H1 (cell line): ENCODE data around the gene MCCD1. TPM values are rescaled to one million over a fixed set of nuclear protein-coding genes. Genes with fewer than 3 reads are reported as not detected.

Experiments
- CTCF ChIA-PET: fragments of 300-600 bp; sonication (Branson Sonifier 250); formaldehyde crosslinking; loops from one replicate; lab custom pipeline; 2021; ENCODE audit not compliant: partially characterized antibody; lab: Charles Lee
- POLR2A ChIA-PET: fragments of 300-600 bp; sonication (Branson Sonifier 250); formaldehyde crosslinking; loops from one replicate; lab custom pipeline; 2021; ENCODE audit warnings: inconsistent platforms; ENCODE audit not compliant: partially characterized antibody; lab: Charles Lee
- DNase-seq, 2 experiments: peaks; one replicate each; pipeline versions ENCODE4 v3.0.0 to v3.0.0-alpha.2; 2010 to 2022; ENCODE audit warnings: low spot score in 2 of 2, low read depth in 1 of 2, mixed read lengths in 1 of 2
- FAIRE-seq: peaks from 2 replicates; lab custom pipeline; 2011; peaks lifted over from hg19 to GRCh38; lab: Jason Lieb, UNC
- H2AFZ ChIP-seq: 2 replicates; pipeline ENCODE4 v1.8.1; 2012; ENCODE audit warnings: low read length, inconsistent platforms
- H2AK5ac ChIP-seq: 2 replicates; pipeline ENCODE4 v1.6.1; 2013; ENCODE audit warnings: low read depth, low read length
- H2BK120ac ChIP-seq: replicated peaks from 2 replicates; pipeline ENCODE3; 2013; ENCODE audit warnings: low read depth, low read length, inconsistent platforms
- H2BK12ac ChIP-seq: 2 replicates; pipeline ENCODE4 v1.6.1; 2013; ENCODE audit warnings: low read depth, low read length
- H2BK15ac ChIP-seq: 2 replicates; pipeline ENCODE4 v1.6.1; 2013; ENCODE audit warnings: low read length
- H2BK20ac ChIP-seq: 2 replicates; pipeline ENCODE4 v1.6.1; 2013; ENCODE audit warnings: low read length
- H2BK5ac ChIP-seq: 2 replicates; pipeline ENCODE4 v1.6.1; 2013; ENCODE audit warnings: low read depth, low read length
- H3K14ac ChIP-seq: 2 replicates; pipeline ENCODE4 v1.6.1; 2013; ENCODE audit warnings: inconsistent platforms; ENCODE audit not compliant: insufficient read length
- H3K18ac ChIP-seq: 2 replicates; pipeline ENCODE4 v1.6.1; 2013; ENCODE audit warnings: low read length; ENCODE audit errors: extremely low read depth
- H3K23ac ChIP-seq: 2 replicates; pipeline ENCODE4 v1.6.1; 2013; ENCODE audit warnings: inconsistent platforms; ENCODE audit not compliant: insufficient read length
- H3K23me2 ChIP-seq: 2 replicates; pipeline ENCODE4 v1.6.1; 2013; ENCODE audit warnings: low read depth, low read length
- H3K27ac ChIP-seq: 2 replicates; pipeline ENCODE4 v1.6.1; 2011; ENCODE audit warnings: low read depth, low read length, inconsistent platforms
- H3K27me3 ChIP-seq, 4 experiments: replicated peaks in 1 of 4; 1 replicate in 1 of 4; 2 replicates in 3 of 4; pipeline versions ENCODE4 v1.6.1 to v1.8.1; 2011 to 2013; ENCODE audit warnings: low read length in 3 of 4, mild to moderate bottlenecking in 3 of 4, inconsistent platforms in 2 of 4, mixed read lengths in 2 of 4, moderate library complexity in 1 of 4; ENCODE audit not compliant: control insufficient read depth in 3 of 4, insufficient read depth in 3 of 4; ENCODE audit errors: extremely low read depth in 1 of 4
- H3K36me3 ChIP-seq, 4 experiments: 2 replicates each; pipeline versions ENCODE4 v1.6.1 to v1.8.1; 2011 to 2013; ENCODE audit warnings: mild to moderate bottlenecking in 4 of 4, low read length in 3 of 4, moderate library complexity in 2 of 4, control low read depth in 1 of 4, inconsistent platforms in 1 of 4; ENCODE audit not compliant: insufficient read depth in 4 of 4, control insufficient read depth in 2 of 4
- H3K4ac ChIP-seq: replicated peaks from 2 replicates; pipeline ENCODE3; 2013; ENCODE audit warnings: low read length, low read depth, mixed read lengths, inconsistent platforms; ENCODE audit not compliant: insufficient read length
- H3K4me1 ChIP-seq, 4 experiments: replicated peaks in 1 of 4; 1 replicate in 1 of 4; 2 replicates in 3 of 4; pipeline versions ENCODE4 v1.6.1 to v1.8.1; 2011 to 2013; ENCODE audit warnings: low read length in 3 of 4, inconsistent platforms in 2 of 4, mixed read lengths in 1 of 4; ENCODE audit not compliant: insufficient read depth in 4 of 4, control insufficient read depth in 3 of 4
- H3K4me2 ChIP-seq, 2 experiments: 2 replicates each; pipeline versions ENCODE4 v1.6.1 to v1.8.1; 2011 to 2013; ENCODE audit warnings: low read depth in 2 of 2, low read length in 2 of 2, control low read depth in 1 of 2, inconsistent platforms in 1 of 2, mild to moderate bottlenecking in 1 of 2; ENCODE audit not compliant: insufficient read depth in 1 of 2
- H3K4me3 ChIP-seq, 4 experiments: fragments of 200-600, 300-600 bp in 1 of 4; sonication (generic), shearing (Covaris generic), sonication (Bioruptor Twin) in 1 of 4; 2 replicates each; pipeline versions ENCODE4 v1.5.1 to v1.8.1; 2011 to 2016; ENCODE audit warnings: low read length in 4 of 4, low read depth in 3 of 4, control low read depth in 2 of 4, inconsistent platforms in 2 of 4, mild to moderate bottlenecking in 2 of 4, mixed read lengths in 1 of 4, moderate library complexity in 1 of 4; ENCODE audit not compliant: insufficient read depth in 2 of 4; ENCODE audit errors: extremely low read depth in 1 of 4
- H3K56ac ChIP-seq: replicated peaks from 2 replicates; pipeline ENCODE3; 2013; ENCODE audit warnings: low read depth, mild to moderate bottlenecking, mixed read lengths, low read length, inconsistent platforms; ENCODE audit not compliant: insufficient read length
- H3K79me1 ChIP-seq: 2 replicates; pipeline ENCODE4 v1.6.1; 2013; ENCODE audit warnings: low read depth, low read length, control low read depth
- H3K79me2 ChIP-seq, 2 experiments: 2 replicates each; pipeline versions ENCODE4 v1.6.1 to v1.8.1; 2012 to 2013; ENCODE audit warnings: low read length in 2 of 2, mild to moderate bottlenecking in 2 of 2, inconsistent platforms in 1 of 2; ENCODE audit not compliant: insufficient read depth in 2 of 2, control insufficient read depth in 1 of 2
- H3K9ac ChIP-seq, 4 experiments: replicated peaks in 1 of 4; 1 replicate in 1 of 4; 2 replicates in 3 of 4; pipeline versions ENCODE4 v1.6.1 to v1.8.1; 2011 to 2013; ENCODE audit warnings: low read depth in 3 of 4, low read length in 3 of 4, control low read depth in 2 of 4, mild to moderate bottlenecking in 2 of 4, moderate library complexity in 2 of 4, inconsistent platforms in 1 of 4; ENCODE audit errors: extremely low read depth in 1 of 4
- H3K9me3 ChIP-seq, 2 experiments: 2 replicates each; pipeline versions ENCODE4 v1.6.1 to v1.8.1; 2012 to 2013; ENCODE audit warnings: mild to moderate bottlenecking in 2 of 2, moderate library complexity in 2 of 2, control low read depth in 1 of 2, inconsistent platforms in 1 of 2, low read depth in 1 of 2, low read length in 1 of 2, mixed read lengths in 1 of 2; ENCODE audit not compliant: insufficient read depth in 2 of 2
- H4K20me1 ChIP-seq, 2 experiments: replicated peaks in 1 of 2; 2 replicates each; pipeline versions ENCODE3 to v1.8.1; 2011 to 2013; ENCODE audit warnings: inconsistent platforms in 2 of 2, low read length in 2 of 2, mild to moderate bottlenecking in 1 of 2; ENCODE audit not compliant: insufficient read depth in 2 of 2, control insufficient read depth in 1 of 2
- H4K5ac ChIP-seq: 2 replicates; pipeline ENCODE4 v1.6.1; 2013; ENCODE audit warnings: low read length, low read depth, mixed read lengths, inconsistent platforms; ENCODE audit not compliant: insufficient read length
- H4K8ac ChIP-seq: 2 replicates; pipeline ENCODE4 v1.8.0; 2013; ENCODE audit warnings: mild to moderate bottlenecking, moderate library complexity, low read length, inconsistent platforms; ENCODE audit not compliant: insufficient read depth; ENCODE audit errors: extremely low read depth
- H4K91ac ChIP-seq: replicated peaks from 2 replicates; pipeline ENCODE3; 2013; ENCODE audit warnings: low read length, mixed read lengths, inconsistent platforms; ENCODE audit not compliant: insufficient read length
- ASH2L ChIP-seq: fragments of 200-600, 300-600 bp; sonication (generic); IDR thresholded peaks from one replicate; pipeline ENCODE4 v1.7.1; 2017; ENCODE audit warnings: low read length
- GTF2F1 ChIP-seq: IDR thresholded peaks from 2 replicates; pipeline ENCODE4 v1.6.1; 2012; ENCODE audit warnings: low read depth, low read length, improper control_type of control experiment, borderline replicate concordance
- HDAC2 ChIP-seq, 2 experiments: fragments of 300-600 bp in 1 of 2; sonication (generic) in 1 of 2; IDR thresholded peaks; 2 replicates each; pipeline ENCODE4 v1.6.1; 2011 to 2012; ENCODE audit warnings: low read depth in 2 of 2, low read length in 2 of 2, mild to moderate bottlenecking in 2 of 2, moderate library complexity in 2 of 2, borderline replicate concordance in 1 of 2, inconsistent platforms in 1 of 2
- KDM4A ChIP-seq: IDR thresholded peaks from one replicate; pipeline ENCODE4 v1.7.1; 2012; ENCODE audit warnings: low read depth, mild to moderate bottlenecking, moderate library complexity, low read length, inconsistent platforms; ENCODE audit not compliant: severe bottlenecking
- KDM5A ChIP-seq: fragments of 200-600 bp; IDR thresholded peaks from 2 replicates; pipeline ENCODE4 v1.7.1; 2012; ENCODE audit warnings: mild to moderate bottlenecking, low read length, inconsistent platforms, mixed read lengths
- MAFK ChIP-seq: IDR thresholded peaks from 2 replicates; pipeline ENCODE4 v1.6.1; 2012; ENCODE audit warnings: low read depth, mild to moderate bottlenecking, improper control_type of control experiment, low read length
- NANOG ChIP-seq: IDR thresholded peaks from 2 replicates; pipeline ENCODE4 v1.6.1; 2011; ENCODE audit warnings: low read length, low read depth, mild to moderate bottlenecking, inconsistent platforms; ENCODE audit not compliant: insufficient read depth, poor library complexity, severe bottlenecking
- WGBS, 2 experiments: shearing (Covaris generic) in 1 of 2; methylation state at CpG; one replicate each; pipeline versions ENCODE4 v1.1.6 to v1.1.7; 2013 to 2015; ENCODE audit warnings: low lambda C conversion rate in 2 of 2, mixed read lengths in 2 of 2, inconsistent platforms in 1 of 2, low coverage in 1 of 2, missing lambda C conversion rate in 1 of 2; ENCODE audit not compliant: insufficient replicate concordance in 2 of 2, insufficient coverage in 1 of 2, insufficient read length in 1 of 2; ENCODE audit errors: extremely low coverage in 1 of 2, missing lambda C conversion rate in 1 of 2; 5-methylcytosine and 5-hydroxymethylcytosine counted together
- polyA plus RNA-seq, 7 experiments: library from polyadenylated mRNA; depleted of rRNA in 3 of 7; stranded (reverse) in 5 of 7; unstranded in 2 of 7; fragments of >200 nt in 5 of 7; fragments of 200-250 nt in 2 of 7; gene quantifications; 1 replicate in 5 of 7; 2 replicates in 1 of 7; 4 replicates in 1 of 7; pipeline versions ENCODE4 v1.2.1 to v1.2.3, GENCODE V29; 2011 to 2013; ENCODE audit warnings: missing spikeins in 2 of 7, mixed read lengths in 2 of 7
- total RNA-seq: library from RNA; stranded (reverse); fragmentation: NEBNext Ultra II Directional; extraction: Animal tissue kit (Norgen Biotek cat#: 25700); gene quantifications from 2 replicates; pipeline ENCODE4 v1.2.1, GENCODE V29; 2021
- TF ChIP-seq, protein P1 (sequence below), 3 experiments: IDR thresholded peaks; 1 replicate in 2 of 3; 2 replicates in 1 of 3; pipeline versions ENCODE4 v1.5.1 to v1.6.1; 2011; ENCODE audit warnings: low read length in 3 of 3, mild to moderate bottlenecking in 3 of 3, inconsistent platforms in 2 of 3, low read depth in 1 of 3, moderate library complexity in 1 of 3; ENCODE audit not compliant: insufficient read depth in 1 of 3; ENCODE audit errors: control extremely low read depth in 1 of 3

The MCCD1 gene
- total and polyA plus RNA-seq, 2 of the 8 experiments (the other 6 are each of a cell fraction or from before 2014, with no cell fraction given), result not detected

DNA sequence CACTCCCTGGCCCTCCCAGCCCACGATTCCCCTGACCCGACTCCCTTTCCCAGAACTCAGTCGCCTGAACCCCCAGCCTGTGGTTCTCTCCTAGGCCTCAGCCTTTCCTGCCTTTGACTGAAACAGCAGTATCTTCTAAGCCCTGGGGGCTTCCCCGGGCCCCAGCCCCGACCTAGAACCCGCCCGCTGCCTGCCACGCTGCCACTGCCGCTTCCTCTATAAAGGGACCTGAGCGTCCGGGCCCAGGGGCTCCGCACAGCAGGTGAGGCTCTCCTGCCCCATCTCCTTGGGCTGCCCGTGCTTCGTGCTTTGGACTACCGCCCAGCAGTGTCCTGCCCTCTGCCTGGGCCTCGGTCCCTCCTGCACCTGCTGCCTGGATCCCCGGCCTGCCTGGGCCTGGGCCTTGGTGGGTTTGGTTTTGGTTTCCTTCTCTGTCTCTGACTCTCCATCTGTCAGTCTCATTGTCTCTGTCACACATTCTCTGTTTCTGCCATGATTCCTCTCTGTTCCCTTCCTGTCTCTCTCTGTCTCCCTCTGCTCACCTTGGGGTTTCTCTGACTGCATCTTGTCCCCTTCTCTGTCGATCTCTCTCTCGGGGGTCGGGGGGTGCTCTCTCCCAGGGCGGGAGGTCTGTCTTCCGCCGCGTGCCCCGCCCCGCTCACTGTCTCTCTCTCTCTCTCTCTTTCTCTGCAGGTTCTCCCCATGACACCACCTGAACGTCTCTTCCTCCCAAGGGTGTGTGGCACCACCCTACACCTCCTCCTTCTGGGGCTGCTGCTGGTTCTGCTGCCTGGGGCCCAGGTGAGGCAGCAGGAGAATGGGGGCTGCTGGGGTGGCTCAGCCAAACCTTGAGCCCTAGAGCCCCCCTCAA, 43.5 kb downstream of the MCCD1 start, which contains the start of gene LTA:
Gene LTA (plus strand): TSS at position 249 of the 871 bp plus-strand sequence. CDS start 454 bp downstream, at position 703.
- CTCF ChIA-PET, result interaction anchor here (0.6 to 19.2 kb wide), 3 partner anchors 20 to 33 kb away, joined by 5 to 640 read pairs (median 29); partner anchors contain the start of genes LST1, LTB and NCR3
- H3K23me2 ChIP-seq, result peaks cover 3% of the 10 kb centered on the region; the same call in 1 of the 2 replicates
- TF ChIP-seq KDM5A, result no peak
- no peak for TF ChIP-seq GTF2F1
- no peak for TF ChIP-seq NANOG
- no peak for TF ChIP-seq KDM4A
- no peak for TF ChIP-seq MAFK
- no peak for TF ChIP-seq HDAC2 (IDR thresholded peaks at IDR 0.05; ENCODE audit: borderline replicate concordance in 1 of 2, low read depth in 2 of 2, low read length in 2 of 2)
- TF ChIP-seq, protein P1, sequence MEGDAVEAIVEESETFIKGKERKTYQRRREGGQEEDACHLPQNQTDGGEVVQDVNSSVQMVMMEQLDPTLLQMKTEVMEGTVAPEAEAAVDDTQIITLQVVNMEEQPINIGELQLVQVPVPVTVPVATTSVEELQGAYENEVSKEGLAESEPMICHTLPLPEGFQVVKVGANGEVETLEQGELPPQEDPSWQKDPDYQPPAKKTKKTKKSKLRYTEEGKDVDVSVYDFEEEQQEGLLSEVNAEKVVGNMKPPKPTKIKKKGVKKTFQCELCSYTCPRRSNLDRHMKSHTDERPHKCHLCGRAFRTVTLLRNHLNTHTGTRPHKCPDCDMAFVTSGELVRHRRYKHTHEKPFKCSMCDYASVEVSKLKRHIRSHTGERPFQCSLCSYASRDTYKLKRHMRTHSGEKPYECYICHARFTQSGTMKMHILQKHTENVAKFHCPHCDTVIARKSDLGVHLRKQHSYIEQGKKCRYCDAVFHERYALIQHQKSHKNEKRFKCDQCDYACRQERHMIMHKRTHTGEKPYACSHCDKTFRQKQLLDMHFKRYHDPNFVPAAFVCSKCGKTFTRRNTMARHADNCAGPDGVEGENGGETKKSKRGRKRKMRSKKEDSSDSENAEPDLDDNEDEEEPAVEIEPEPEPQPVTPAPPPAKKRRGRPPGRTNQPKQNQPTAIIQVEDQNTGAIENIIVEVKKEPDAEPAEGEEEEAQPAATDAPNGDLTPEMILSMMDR (IDR thresholded peaks at IDR 0.05; ENCODE audit: control extremely low read depth in 1 of 3, insufficient read depth in 1 of 3, low read depth in 1 of 3, low read length in 3 of 3), result no peak
- TF ChIP-seq ASH2L, result no peak

More for the DNA sequence above, 43.5 kb downstream of the MCCD1 start, which contains the start of gene LTA:
- H3K4me3 ChIP-seq, result no peak within 1 kb of the TSS
- H2BK5ac ChIP-seq, result no peak within 1 kb of the TSS
- no peak within 1 kb of the TSS for H3K56ac ChIP-seq
- no peak within 1 kb of the TSS for H3K14ac ChIP-seq
- H3K36me3 ChIP-seq, result no peaks in the 10 kb centered on the region
- H3K18ac ChIP-seq, result no peak within 1 kb of the TSS
- no peak within 1 kb of the TSS for H2BK12ac ChIP-seq
- H2AK5ac ChIP-seq, result no peak within 1 kb of the TSS; the same call in 1 of the 2 replicates
- H3K9ac ChIP-seq, result no peak within 1 kb of the TSS
- H3K4ac ChIP-seq, result no peak within 1 kb of the TSS
- no peak within 1 kb of the TSS for H2AFZ ChIP-seq
- no peak for DNase-seq
- no peaks in the 10 kb centered on the region for H3K79me1 ChIP-seq
- WGBS, 2 experiments, result 83% methylated on average over 22 of the region's 27 CpGs; no CpG with 5 or more reads in 1 of the 2 experiments
- H3K27ac ChIP-seq, result no peak within 1 kb of the TSS
- no peak for FAIRE-seq
- no peaks in the 10 kb centered on the region for H3K27me3 ChIP-seq
- H4K8ac ChIP-seq, result peak within 1 kb of the TSS; percentile 1; the same call in 1 of the 2 replicates
- H2BK15ac ChIP-seq, result no peak within 1 kb of the TSS
- H2BK20ac ChIP-seq, result no peak within 1 kb of the TSS
- H3K4me2 ChIP-seq, result no peak within 1 kb of the TSS
- no peak within 1 kb of the TSS for H4K91ac ChIP-seq
- no peak within 1 kb of the TSS for H2BK120ac ChIP-seq
- no peaks in the 10 kb centered on the region for H3K79me2 ChIP-seq
- H3K4me1 ChIP-seq, result no peaks in the 10 kb centered on the region; a peak in 2 of 7 replicates
- H4K20me1 ChIP-seq, result no peaks in the 10 kb centered on the region
- no peak within 1 kb of the TSS for H3K23ac ChIP-seq
- POLR2A ChIA-PET, result interaction anchor here (12.2 kb wide), 1 partner anchor 11 kb away, joined by 110 read pairs; no protein-coding TSS in a partner anchor
- H3K9me3 ChIP-seq, result no peaks in the 10 kb centered on the region
- H4K5ac ChIP-seq, result no peak within 1 kb of the TSS
